Uterus (tissue), 2 donors: ENCODE results near the gene MDM4.

Source experiments
- CTCF ChIP-seq, 4 experiments: fragments of 200-600 bp in 2 of 4; fragments of 450-650 bp in 2 of 4; sonication (generic) in 2 of 4; IDR thresholded peaks; one replicate each; pipeline ENCODE4 v1.5.1; 2016 to 2019; ENCODE audit warnings: antibody characterized with exemption in 4 of 4, mild to moderate bottlenecking in 2 of 4, moderate library complexity in 1 of 4
- POLR2A ChIP-seq, 2 donors: fragments of 450-650 bp; IDR thresholded peaks; one replicate each; pipeline ENCODE4 v1.6.1; 2016; ENCODE audit warnings: antibody characterized with exemption in 2 of 2, mild to moderate bottlenecking in 1 of 2, moderate library complexity in 1 of 2

DNA sequence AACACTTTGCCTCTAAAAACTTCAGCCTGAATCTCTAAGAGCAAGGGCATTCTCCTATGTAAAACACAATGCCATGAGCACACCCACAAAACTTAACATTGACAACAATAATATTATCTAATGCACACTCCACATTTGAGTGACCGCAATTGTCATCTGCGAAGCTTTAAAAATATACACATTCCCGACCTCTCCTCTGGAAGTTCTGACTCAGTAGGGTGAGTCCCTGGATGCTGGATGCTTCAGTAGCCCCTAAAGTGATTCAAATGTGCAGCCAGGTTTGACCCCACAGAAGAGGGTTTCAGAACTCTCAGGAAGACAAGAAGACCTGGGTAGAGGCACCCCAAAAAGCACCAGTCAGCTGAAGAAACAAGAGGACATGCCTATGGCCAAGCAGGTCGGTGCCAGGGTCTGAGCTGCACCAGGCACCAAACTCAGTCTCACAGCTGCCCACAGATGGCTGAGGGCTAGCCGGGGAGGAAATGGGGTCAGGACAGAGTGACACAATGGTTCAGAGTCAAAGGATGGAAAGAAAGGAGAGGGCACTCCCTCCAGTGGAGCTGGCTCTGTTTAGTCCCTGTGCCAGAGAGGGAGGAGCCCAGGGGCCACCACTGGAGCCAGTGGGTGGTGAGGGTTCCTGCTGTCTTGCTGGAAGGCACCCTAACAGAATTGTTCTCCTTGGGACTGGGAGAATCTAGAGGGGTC lies 39.0 kb upstream of the MDM4 start:
- TF ChIP-seq POLR2A (IDR thresholded peaks at IDR 0.05): no peak
- no peak for TF ChIP-seq CTCF (IDR thresholded peaks at IDR 0.05)
